ENCODE measurements around the gene ACER2. TPM values are rescaled to one million over a fixed set of nuclear protein-coding genes. Genes with fewer than 3 reads are reported as not detected.
A peak's percentile ranks its signal among the peaks of the same experiment; 100 is the strongest.
"Not testable (repeated sequence)": the region's sequence is repeated elsewhere in the genome, so short reads cannot be mapped to it uniquely, and the experiment has no call there.

Gene ACER2
- total and polyA plus RNA-seq, 11 donors, result 0.95 to 4.5 (median 3.7) TPM

- Histone ChIP-seq H3K9me3 (no peaks in the 10 kb centered on the region), H3K4me1 (peaks cover 0 to 34% (median 20%) of the 10 kb centered on the region in 12 donors), H3K4me3 (peak overlapping the region in 1 of 12 donors; percentile 7), H3K27me3 (no peaks in the 10 kb centered on the region), H3K27ac (peak overlapping the region; percentile 40 to 82 (median 68)), H3K36me3 (peaks cover 0 to 38% (median 13%) of the 10 kb centered on the region in 9 donors)
- no peak for TF ChIP-seq POLR2A (IDR thresholded peaks at IDR 0.05)
- no peak for TF ChIP-seq CTCF (IDR thresholded peaks at IDR 0.05)
- peak; percentile 45 to 86 (median 72) for DNase-seq
- intact Hi-C loops (cut with DNase I), result loop anchor here in 1 of 10 donors (2.0 kb wide), 1 partner anchor 23 kb away; the partner anchor contains the start of gene ACER2
- peak; percentile 80 to 94 (median 88) for ATAC-seq
- 48 to 59% (median 55%) methylated on average over 14 of the region's 14 CpGs for WGBS, 4 donors
Measured at GRCh38 chr9:19431361-19432171, 22.8 kb downstream of the ACER2 start.

DNA sequence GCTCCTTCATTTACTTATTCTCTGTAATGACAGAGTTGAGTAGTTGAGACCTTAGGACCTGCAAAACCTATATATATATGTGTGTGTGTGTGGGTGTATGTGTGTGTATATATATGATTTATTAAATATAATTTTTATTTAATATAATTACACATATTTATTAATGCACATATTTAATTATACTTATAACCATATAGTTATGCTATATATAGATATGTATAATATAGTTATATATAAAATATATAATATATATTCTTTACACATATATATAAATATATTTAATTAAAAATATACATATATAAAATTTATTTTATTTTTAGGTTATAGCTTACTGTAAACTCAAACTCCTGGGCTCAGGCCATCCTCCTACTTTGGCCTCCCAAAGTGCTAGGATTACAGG is 23.7 kb downstream of the ACER2 start:
- intact Hi-C loops (cut with DNase I), result no loop called here
- peaks cover 0 to 32% (median 13%) of the 10 kb centered on the region in 9 donors for H3K36me3 ChIP-seq

GRCh38 chr9:19433729-19434128 is 24.9 kb downstream of the ACER2 start:
- H3K4me3 ChIP-seq; intact Hi-C loops (cut with DNase I); ATAC-seq; H3K27ac ChIP-seq; H3K27me3 ChIP-seq; DNase-seq; H3K9me3 ChIP-seq: not testable (repeated sequence)
- H3K4me1 ChIP-seq, result peaks cover 0 to 38% (median 20%) of the 10 kb centered on the region in 12 donors
- H3K36me3 ChIP-seq, result peaks cover 0 to 36% (median 15%) of the 10 kb centered on the region in 9 donors
- 95 to 98% (median 96%) methylated on average over 10 to 32 of the region's 35 CpGs for WGBS, 4 donors

More for the DNA sequence above, 23.7 kb downstream of the ACER2 start:
- Histone ChIP-seq H3K27me3 (no peaks in the 10 kb centered on the region), H3K9me3 (no peaks in the 10 kb centered on the region), H3K27ac (peak overlapping the region; percentile 40 to 82 (median 68)), H3K4me1 (peaks cover 0 to 38% (median 20%) of the 10 kb centered on the region in 12 donors), H3K4me3 (no peak overlapping the region)
- DNase-seq, result no peak
- TF ChIP-seq CTCF (IDR thresholded peaks at IDR 0.05), result no peak
- no peak for TF ChIP-seq POLR2A (IDR thresholded peaks at IDR 0.05)
- ATAC-seq, result no peak

DNA sequence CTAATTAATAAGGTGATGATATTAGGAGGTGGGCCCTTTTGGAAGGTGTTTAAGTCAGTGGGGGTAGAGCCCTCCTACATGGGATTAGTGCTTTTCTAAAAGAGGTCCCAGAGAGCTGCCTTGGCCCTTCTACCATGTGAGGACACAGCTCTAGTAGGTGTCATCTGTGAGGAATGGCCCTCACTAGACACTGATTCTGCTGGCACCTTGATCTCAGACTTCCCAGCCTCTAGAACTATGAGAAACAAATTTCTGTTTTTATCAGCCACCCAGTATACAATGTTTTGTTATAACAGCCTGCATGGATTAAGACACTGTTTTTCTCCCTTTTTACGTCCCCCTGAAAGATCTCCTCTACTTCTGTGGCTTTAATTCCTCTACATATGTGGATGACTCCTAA is 31.6 kb downstream of the ACER2 start:
- no peaks in the 10 kb centered on the region for H3K27me3 ChIP-seq
- 89 to 100% (median 95%) methylated on average over 1 of the region's 1 CpG for WGBS, 4 donors
- H3K4me1 ChIP-seq, result peaks cover 0 to 18% (median 0%) of the 10 kb centered on the region in 12 donors
- TF ChIP-seq POLR2A (IDR thresholded peaks at IDR 0.05), result no peak
- no peak for TF ChIP-seq CTCF (IDR thresholded peaks at IDR 0.05)
- ATAC-seq (no peak), DNase-seq (no peak)
- H3K9me3 ChIP-seq, result no peaks in the 10 kb centered on the region
- H3K36me3 ChIP-seq, result peaks cover 0 to 68% (median 19%) of the 10 kb centered on the region in 9 donors
- H3K27ac ChIP-seq, result no peak overlapping the region
- intact Hi-C loops (cut with DNase I), result no loop called here
- H3K4me3 ChIP-seq, result no peak overlapping the region
